BE2C (cell line): ENCODE measurements around the gene TGFBR2. TPM values are rescaled to one million over a fixed set of nuclear protein-coding genes. Genes with fewer than 3 reads are reported as not detected.

Source experiments
- DNase-seq: peaks from one replicate; pipeline ENCODE4 v3.0.0-alpha.2; 2020
- H3K27me3 ChIP-seq: fragments of 250-450 bp; sonication (Bioruptor Pico); 2 replicates; pipeline ENCODE4 v1.5.1; 2020; ENCODE audit warnings: mild to moderate bottlenecking
- H3K36me3 ChIP-seq: fragments of 250-450 bp; sonication (Bioruptor Pico); 2 replicates; pipeline ENCODE4 v1.5.1; 2020; ENCODE audit warnings: mild to moderate bottlenecking
- H3K4me1 ChIP-seq: fragments of 250-450 bp; sonication (Bioruptor Pico); 2 replicates; pipeline ENCODE4 v1.5.1; 2020
- H3K4me3 ChIP-seq: 2 replicates; pipeline ENCODE4 v1.5.1; 2011; ENCODE audit warnings: low read depth, low read length
- H3K9me3 ChIP-seq: fragments of 250-450 bp; sonication (Bioruptor Pico); 2 replicates; pipeline ENCODE4 v1.5.1; 2020
- polyA plus RNA-seq: library from polyadenylated mRNA; unstranded; fragments of >200 nt; gene quantifications from one replicate; pipeline ENCODE4 v1.2.1, GENCODE V29; 2012; ENCODE audit warnings: low read depth, missing spikeins; ENCODE audit not compliant: insufficient read length, insufficient read depth
- TF ChIP-seq, protein P1 (sequence below): IDR thresholded peaks from 2 replicates; pipeline ENCODE4 v1.5.1; 2012; ENCODE audit warnings: mild to moderate bottlenecking, low read depth, low read length

TGFBR2 gene
- 2.3 TPM for polyA plus RNA-seq

DNA sequence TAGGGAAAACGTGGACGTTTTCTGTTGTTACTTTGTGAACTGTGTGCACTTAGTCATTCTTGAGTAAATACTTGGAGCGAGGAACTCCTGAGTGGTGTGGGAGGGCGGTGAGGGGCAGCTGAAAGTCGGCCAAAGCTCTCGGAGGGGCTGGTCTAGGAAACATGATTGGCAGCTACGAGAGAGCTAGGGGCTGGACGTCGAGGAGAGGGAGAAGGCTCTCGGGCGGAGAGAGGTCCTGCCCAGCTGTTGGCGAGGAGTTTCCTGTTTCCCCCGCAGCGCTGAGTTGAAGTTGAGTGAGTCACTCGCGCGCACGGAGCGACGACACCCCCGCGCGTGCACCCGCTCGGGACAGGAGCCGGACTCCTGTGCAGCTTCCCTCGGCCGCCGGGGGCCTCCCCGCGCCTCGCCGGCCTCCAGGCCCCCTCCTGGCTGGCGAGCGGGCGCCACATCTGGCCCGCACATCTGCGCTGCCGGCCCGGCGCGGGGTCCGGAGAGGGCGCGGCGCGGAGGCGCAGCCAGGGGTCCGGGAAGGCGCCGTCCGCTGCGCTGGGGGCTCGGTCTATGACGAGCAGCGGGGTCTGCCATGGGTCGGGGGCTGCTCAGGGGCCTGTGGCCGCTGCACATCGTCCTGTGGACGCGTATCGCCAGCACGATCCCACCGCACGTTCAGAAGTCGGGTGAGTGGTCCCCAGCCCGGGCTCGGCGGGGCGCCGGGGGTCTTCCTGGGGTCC lies at the start of gene TGFBR2:
Gene TGFBR2 (plus strand): TSS at position 301 of the 731 bp plus-strand sequence. CDS start 283 bp downstream, at position 584.
- H3K36me3 ChIP-seq: no peaks in the 10 kb centered on the region
- DNase-seq: peak; percentile 58
- TF ChIP-seq, protein P1, sequence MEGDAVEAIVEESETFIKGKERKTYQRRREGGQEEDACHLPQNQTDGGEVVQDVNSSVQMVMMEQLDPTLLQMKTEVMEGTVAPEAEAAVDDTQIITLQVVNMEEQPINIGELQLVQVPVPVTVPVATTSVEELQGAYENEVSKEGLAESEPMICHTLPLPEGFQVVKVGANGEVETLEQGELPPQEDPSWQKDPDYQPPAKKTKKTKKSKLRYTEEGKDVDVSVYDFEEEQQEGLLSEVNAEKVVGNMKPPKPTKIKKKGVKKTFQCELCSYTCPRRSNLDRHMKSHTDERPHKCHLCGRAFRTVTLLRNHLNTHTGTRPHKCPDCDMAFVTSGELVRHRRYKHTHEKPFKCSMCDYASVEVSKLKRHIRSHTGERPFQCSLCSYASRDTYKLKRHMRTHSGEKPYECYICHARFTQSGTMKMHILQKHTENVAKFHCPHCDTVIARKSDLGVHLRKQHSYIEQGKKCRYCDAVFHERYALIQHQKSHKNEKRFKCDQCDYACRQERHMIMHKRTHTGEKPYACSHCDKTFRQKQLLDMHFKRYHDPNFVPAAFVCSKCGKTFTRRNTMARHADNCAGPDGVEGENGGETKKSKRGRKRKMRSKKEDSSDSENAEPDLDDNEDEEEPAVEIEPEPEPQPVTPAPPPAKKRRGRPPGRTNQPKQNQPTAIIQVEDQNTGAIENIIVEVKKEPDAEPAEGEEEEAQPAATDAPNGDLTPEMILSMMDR: no peak
- H3K4me1 ChIP-seq: no peaks in the 10 kb centered on the region
- no peaks in the 10 kb centered on the region for H3K27me3 ChIP-seq
- H3K4me3 ChIP-seq: peak within 1 kb of the TSS; percentile 62
- no peaks in the 10 kb centered on the region for H3K9me3 ChIP-seq

DNA sequence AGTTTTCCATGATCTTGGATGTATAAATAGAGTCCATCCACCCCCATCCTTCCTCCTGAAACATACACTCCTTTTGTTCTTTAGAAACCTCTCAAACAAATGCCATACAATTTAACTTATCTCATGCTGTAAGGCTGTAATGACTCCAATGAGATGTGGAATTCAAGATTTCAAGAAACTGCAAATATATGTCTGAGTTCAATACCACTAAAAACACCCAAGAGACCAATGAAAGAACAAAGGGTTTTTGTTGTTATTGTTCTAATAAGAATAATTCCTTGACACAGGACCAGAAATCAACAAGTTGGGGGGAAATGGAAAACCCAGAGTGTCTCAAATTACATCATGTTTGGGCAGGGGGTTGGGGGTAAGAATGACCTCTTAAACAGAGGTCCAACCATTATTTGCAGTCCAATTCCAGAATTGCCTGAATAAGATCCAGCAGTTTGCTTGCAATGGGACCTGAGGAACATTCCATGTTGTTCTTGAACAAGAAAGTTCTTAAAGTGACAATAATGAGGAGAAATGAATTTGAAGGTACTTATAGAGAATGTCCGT lies 48.6 kb upstream of the TGFBR2 start:
- Histone ChIP-seq H3K4me3 (no peak overlapping the region), H3K9me3 (no peaks in the 10 kb centered on the region), H3K4me1 (no peaks in the 10 kb centered on the region), H3K27me3 (no peaks in the 10 kb centered on the region), H3K36me3 (no peaks in the 10 kb centered on the region)
- TF ChIP-seq, protein P1: no peak
- no peak for DNase-seq

DNA sequence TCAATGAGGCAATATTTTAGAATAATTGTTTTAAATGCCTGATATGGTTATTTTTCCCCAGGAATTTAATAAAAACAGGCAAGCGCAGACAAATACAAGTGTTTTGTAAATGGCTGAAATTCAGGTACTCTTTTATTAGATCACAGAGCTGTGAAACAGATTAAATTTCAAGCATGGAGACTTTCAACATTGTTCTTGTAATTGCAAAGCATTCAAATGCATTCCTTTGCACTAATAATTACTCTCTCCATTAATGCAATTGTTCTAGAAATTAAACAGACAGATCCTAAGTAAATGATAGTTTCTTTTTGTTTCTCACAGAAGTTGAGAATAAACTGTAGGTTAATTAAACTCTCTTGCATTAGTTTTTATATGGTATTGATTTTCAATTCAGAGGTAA lies 42.4 kb upstream of the TGFBR2 start:
- Histone ChIP-seq H3K9me3 (no peaks in the 10 kb centered on the region), H3K36me3 (no peaks in the 10 kb centered on the region), H3K4me1 (no peaks in the 10 kb centered on the region), H3K27me3 (no peaks in the 10 kb centered on the region), H3K4me3 (no peak overlapping the region)
- TF ChIP-seq, protein P1: no peak
- DNase-seq: no peak

DNA sequence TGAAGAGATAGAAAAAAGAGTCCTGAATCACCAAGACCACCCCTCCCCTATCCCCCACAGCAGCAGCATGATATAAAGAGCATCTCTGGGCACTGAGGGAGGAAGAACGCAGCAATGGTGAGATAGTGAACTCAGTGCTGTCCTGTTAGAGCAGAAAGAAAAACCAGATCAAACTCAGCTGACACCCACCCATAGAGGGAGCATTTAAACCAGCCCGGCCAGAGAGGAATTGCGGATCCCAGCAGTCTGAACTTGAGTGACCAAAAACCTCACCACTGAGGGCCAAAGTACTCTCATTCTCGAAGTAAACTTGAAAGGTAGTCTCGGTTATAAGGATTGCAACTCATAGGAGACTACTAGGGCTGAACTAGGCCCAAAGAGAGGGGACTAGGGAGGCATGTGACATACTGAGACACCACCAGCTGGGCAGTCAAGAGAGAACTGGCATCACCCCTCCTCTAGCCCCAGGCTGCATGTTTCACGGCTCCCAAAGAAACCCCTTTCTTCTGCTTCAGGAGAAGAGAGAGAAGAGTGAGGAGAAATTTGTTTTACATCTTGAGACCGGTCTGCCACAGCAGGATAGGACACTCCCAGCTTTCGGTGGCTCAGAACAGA lies 39.2 kb upstream of the TGFBR2 start:
- no peaks in the 10 kb centered on the region for H3K4me1 ChIP-seq
- H3K36me3 ChIP-seq: no peaks in the 10 kb centered on the region
- DNase-seq: no peak
- no peaks in the 10 kb centered on the region for H3K27me3 ChIP-seq
- H3K4me3 ChIP-seq: no peak overlapping the region
- TF ChIP-seq, protein P1: 0 out of 2 replicates have a peak, but pooled peaks have one; percentile 15
- H3K9me3 ChIP-seq: no peaks in the 10 kb centered on the region

GRCh38 chr3:30576946-30577345 lies 29.5 kb upstream of the TGFBR2 start:
- no peak overlapping the region for H3K4me3 ChIP-seq
- no peaks in the 10 kb centered on the region for H3K9me3 ChIP-seq
- no peak for DNase-seq
- no peaks in the 10 kb centered on the region for H3K4me1 ChIP-seq
- H3K36me3 ChIP-seq: no peaks in the 10 kb centered on the region
- TF ChIP-seq, protein P1: no peak
- no peaks in the 10 kb centered on the region for H3K27me3 ChIP-seq

DNA sequence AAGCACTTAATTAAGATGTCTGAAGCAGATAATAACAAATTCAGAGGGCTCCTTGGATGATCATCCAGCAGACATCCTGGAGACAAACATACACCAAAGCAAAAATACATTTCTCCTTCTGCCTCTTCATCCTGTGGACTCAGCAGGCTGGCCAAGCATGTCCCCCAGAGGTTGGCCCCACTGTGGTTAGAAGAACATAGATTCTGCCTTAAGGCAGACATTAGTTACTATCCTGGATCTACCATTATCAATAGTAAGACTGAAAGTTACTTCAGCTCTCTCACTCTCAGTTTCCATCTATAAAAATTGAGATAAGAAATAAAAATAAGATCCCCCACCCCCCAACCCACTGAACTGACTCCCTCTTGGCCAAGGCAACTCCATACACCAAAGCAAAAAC lies 28.6 kb upstream of the TGFBR2 start:
- Histone ChIP-seq H3K4me1 (no peaks in the 10 kb centered on the region), H3K36me3 (no peaks in the 10 kb centered on the region), H3K4me3 (no peak overlapping the region), H3K9me3 (no peaks in the 10 kb centered on the region), H3K27me3 (no peaks in the 10 kb centered on the region)
- no peak for DNase-seq
- TF ChIP-seq, protein P1: no peak
